ENCODE data around the gene DAND5. TPM values are rescaled to one million over a fixed set of nuclear protein-coding genes. Genes with fewer than 3 reads are reported as not detected.

The DAND5 gene
- total RNA-seq, 3 donors from 2014 or later (not counting 1 experiment from before 2014, with no cell fraction given): not detected

GRCh38 chr19:13001502-13002165 lies 32.3 kb downstream of the DAND5 start:
- Mint-ChIP-seq H3K4me3 (no peak overlapping the region), H3K4me1 (no peaks in the 10 kb centered on the region), H3K27ac (no peak overlapping the region), H3K27me3 (ENCODE audit: low read depth in 2 of 2) (peaks cover 19 to 34% of the 10 kb centered on the region in 2 donors), H3K9me3 (no peaks in the 10 kb centered on the region), H3K36me3 (no peaks in the 10 kb centered on the region)
- Histone ChIP-seq H3K27me3 (ENCODE audit: control insufficient read depth, insufficient read depth, low read length) (peaks cover 2% of the 10 kb centered on the region), H3K9me3 (ENCODE audit: control insufficient read depth, insufficient read depth, low read length) (no peaks in the 10 kb centered on the region), H3K27ac (ENCODE audit: low read length) (no peak overlapping the region), H3K4me3 (ENCODE audit: low read length) (no peak overlapping the region), H3K36me3 (ENCODE audit: control insufficient read depth, insufficient read depth, low read length) (no peaks in the 10 kb centered on the region), H3K4me1 (ENCODE audit: control insufficient read depth, insufficient read depth, low read length) (no peaks in the 10 kb centered on the region)
- ATAC-seq (no peak), DNase-seq (no peak)
- intact Hi-C loops (cut with micrococcal nuclease): no loop called here
- 94% methylated on average over 41 of the region's 41 CpGs for WGBS (ENCODE audit: insufficient coverage)
- no peak for TF ChIP-seq CTCF (IDR thresholded peaks at IDR 0.05)

- WGBS (ENCODE audit: insufficient coverage): 92% methylated on average over 28 of the region's 29 CpGs
- Histone ChIP-seq H3K27ac (ENCODE audit: low read length) (no peak overlapping the region), H3K4me3 (ENCODE audit: low read length) (no peak overlapping the region), H3K27me3 (ENCODE audit: control insufficient read depth, insufficient read depth, low read length) (peaks cover 2% of the 10 kb centered on the region), H3K36me3 (ENCODE audit: control insufficient read depth, insufficient read depth, low read length) (no peaks in the 10 kb centered on the region), H3K4me1 (ENCODE audit: control insufficient read depth, insufficient read depth, low read length) (no peaks in the 10 kb centered on the region), H3K9me3 (ENCODE audit: control insufficient read depth, insufficient read depth, low read length) (no peaks in the 10 kb centered on the region)
- intact Hi-C loops (cut with micrococcal nuclease): no loop called here
- DNase-seq (no peak), ATAC-seq (no peak)
- H3K36me3 Mint-ChIP-seq: no peaks in the 10 kb centered on the region
- H3K9me3 Mint-ChIP-seq: no peaks in the 10 kb centered on the region
- no peaks in the 10 kb centered on the region for H3K4me1 Mint-ChIP-seq
- no peak for TF ChIP-seq CTCF (IDR thresholded peaks at IDR 0.05)
- no peak overlapping the region for H3K27ac Mint-ChIP-seq
- peaks cover 15 to 30% of the 10 kb centered on the region in 2 donors for H3K27me3 Mint-ChIP-seq (ENCODE audit: low read depth in 2 of 2)
- no peak overlapping the region for H3K4me3 Mint-ChIP-seq
Measured at GRCh38 chr19:13002166-13002898, 33.0 kb downstream of the DAND5 start.

GRCh38 chr19:13003081-13003480 lies 33.7 kb downstream of the DAND5 start:
- DNase-seq: no peak
- 93% methylated on average over 13 of the region's 15 CpGs for WGBS (ENCODE audit: insufficient coverage)
- Mint-ChIP-seq H3K9me3 (no peaks in the 10 kb centered on the region), H3K36me3 (no peaks in the 10 kb centered on the region), H3K27ac (no peak overlapping the region), H3K27me3 (ENCODE audit: low read depth in 2 of 2) (peaks cover 9 to 24% of the 10 kb centered on the region in 2 donors), H3K4me3 (no peak overlapping the region), H3K4me1 (no peaks in the 10 kb centered on the region)
- H3K4me3 ChIP-seq (ENCODE audit: low read length): no peak overlapping the region
- no peak for TF ChIP-seq CTCF (IDR thresholded peaks at IDR 0.05)
- H3K27ac ChIP-seq (ENCODE audit: low read length): no peak overlapping the region
- peaks cover 2% of the 10 kb centered on the region for H3K27me3 ChIP-seq (ENCODE audit: control insufficient read depth, insufficient read depth, low read length)
- ATAC-seq: no peak
- no peaks in the 10 kb centered on the region for H3K36me3 ChIP-seq (ENCODE audit: control insufficient read depth, insufficient read depth, low read length)
- no peaks in the 10 kb centered on the region for H3K4me1 ChIP-seq (ENCODE audit: control insufficient read depth, insufficient read depth, low read length)
- no peaks in the 10 kb centered on the region for H3K9me3 ChIP-seq (ENCODE audit: control insufficient read depth, insufficient read depth, low read length)
- intact Hi-C loops (cut with micrococcal nuclease): no loop called here
